A172 (cell line): Measurements from ENCODE around the gene SF3B1. TPM values are rescaled to one million over a fixed set of nuclear protein-coding genes. Genes with fewer than 3 reads are reported as not detected.

Experiments used
- total RNA-seq: library from RNA; depleted of rRNA; stranded (reverse); fragments of >200 nt; shearing (Covaris generic); gene quantifications from 2 replicates; pipeline ENCODE4 v1.2.3, GENCODE V29; 2014; rRNA removed

Gene SF3B1
- total RNA-seq, 1 experiment from 2014 or later, result 314 TPM

Other genes starting within 250 kb of the SF3B1 start
- 8.7 and 16.2 TPM in 2 replicates for gene ANKRD44, start 124.2 kb downstream of the SF3B1 start, total RNA-seq
- gene COQ10B, start 18.5 kb upstream of the SF3B1 start, total RNA-seq, result 48.9 and 57.6 TPM in 2 replicates
- 545 and 708 TPM in 2 replicates for gene HSPD1, start 64.8 kb upstream of the SF3B1 start, total RNA-seq
- gene HSPE1, start 65.4 kb upstream of the SF3B1 start, total RNA-seq, result 375 and 548 TPM in 2 replicates
- 94.3 and 96.9 TPM in 2 replicates for gene MOB4, start 81.0 kb upstream of the SF3B1 start, total RNA-seq
- gene RFTN2, start 240.6 kb upstream of the SF3B1 start, total RNA-seq, result 0.12 TPM in 1 of 2 replicates, not detected in the other